ENCODE results near the gene CASP9. TPM values are rescaled to one million over a fixed set of nuclear protein-coding genes. Genes with fewer than 3 reads are reported as not detected.

Gene CASP9
- total and polyA plus RNA-seq, 3 experiments from 2014 or later, result 9.2 to 9.8 (median 9.6) TPM

DNA sequence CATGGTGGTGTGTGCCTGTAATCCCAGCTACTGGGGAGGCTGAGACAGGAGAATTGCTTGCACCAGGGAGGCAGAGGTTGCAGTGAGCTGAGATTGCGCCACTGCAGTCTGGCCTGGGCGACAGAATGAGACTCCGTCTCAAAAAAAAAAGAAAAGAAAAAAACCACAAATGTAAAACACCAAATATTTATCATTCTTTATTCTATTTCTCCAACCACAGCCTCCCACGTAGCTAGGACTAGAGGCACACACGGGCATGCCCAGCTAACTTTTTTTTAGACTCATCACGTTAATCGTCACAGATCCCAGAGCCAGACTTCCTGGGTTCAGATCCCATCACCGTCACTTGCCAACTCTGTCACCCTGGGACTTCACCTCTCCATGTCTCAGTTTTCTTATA lies 16.2 kb upstream of the CASP9 start:
- no peak overlapping the region for H3K4me3 Mint-ChIP-seq
- Histone ChIP-seq H3K4me3 (ENCODE audit: low read length) (no peak overlapping the region), H3K9me3 (ENCODE audit: low read length) (no peaks in the 10 kb centered on the region), H3K4me1 (ENCODE audit: insufficient read depth, low read length) (no peaks in the 10 kb centered on the region), H3K27me3 (ENCODE audit: insufficient read depth, low read length, poor library complexity, severe bottlenecking) (no peaks in the 10 kb centered on the region), H3K36me3 (ENCODE audit: insufficient read depth, low read length) (peaks cover 9% of the 10 kb centered on the region), H3K27ac (ENCODE audit: low read depth, low read length) (no peak overlapping the region)
- H3K9me3 Mint-ChIP-seq, result no peaks in the 10 kb centered on the region
- peaks cover 0 to 7% (median 4%) of the 10 kb centered on the region in 3 donors for H3K4me1 Mint-ChIP-seq
- no peaks in the 10 kb centered on the region for H3K27me3 Mint-ChIP-seq
- H3K36me3 Mint-ChIP-seq, result peaks cover 13 to 73% (median 27%) of the 10 kb centered on the region in 3 donors
- peak overlapping the region in 1 of 8 donors; percentile 43 for H3K27ac Mint-ChIP-seq
- DNase-seq, result no peak
- POLR2A ChIA-PET, result no interaction called here
- CTCF ChIA-PET, result no interaction called here

- Mint-ChIP-seq H3K36me3 (peaks cover 8 to 70% (median 22%) of the 10 kb centered on the region in 3 donors), H3K9me3 (no peaks in the 10 kb centered on the region), H3K27me3 (no peaks in the 10 kb centered on the region), H3K27ac (peak overlapping the region in 2 of 8 donors; percentile 47 to 85), H3K4me1 (peaks cover 0 to 7% (median 4%) of the 10 kb centered on the region in 3 donors), H3K4me3 (no peak overlapping the region)
- no peak overlapping the region for H3K4me3 ChIP-seq (ENCODE audit: low read length)
- H3K27me3 ChIP-seq (ENCODE audit: insufficient read depth, low read length, poor library complexity, severe bottlenecking), result no peaks in the 10 kb centered on the region
- H3K4me1 ChIP-seq (ENCODE audit: insufficient read depth, low read length), result no peaks in the 10 kb centered on the region
- H3K9me3 ChIP-seq (ENCODE audit: low read length), result no peaks in the 10 kb centered on the region
- ChIA-PET CTCF (no interaction called here), POLR2A (no interaction called here)
- H3K27ac ChIP-seq (ENCODE audit: low read depth, low read length), result no peak overlapping the region
- peaks cover 8% of the 10 kb centered on the region for H3K36me3 ChIP-seq (ENCODE audit: insufficient read depth, low read length)
- DNase-seq, result no peak
Observed at GRCh38 chr1:15538771-15539170, 14.8 kb upstream of the CASP9 start.

DNA sequence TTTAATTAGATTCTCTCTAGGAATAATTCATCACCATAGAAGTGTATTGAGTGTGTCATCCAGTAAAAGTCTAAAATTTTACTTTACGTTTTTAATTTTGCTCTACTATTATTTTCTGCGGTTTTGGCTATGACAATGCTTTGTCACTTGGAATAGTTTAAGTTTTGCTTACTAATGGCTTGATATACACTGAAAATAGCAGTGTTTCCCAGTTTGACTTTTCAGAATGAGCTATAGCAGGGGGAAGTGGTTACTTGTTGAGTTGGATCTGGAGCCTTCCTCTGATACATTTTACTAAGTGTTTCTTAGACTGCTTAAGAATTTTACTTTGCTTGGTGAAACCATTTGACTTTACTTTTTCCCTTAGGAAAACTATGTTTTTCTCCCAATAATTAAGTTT lies 7.7 kb upstream of the CASP9 start:
- DNase-seq, result no peak
- Mint-ChIP-seq H3K4me3 (no peak overlapping the region), H3K27me3 (no peaks in the 10 kb centered on the region), H3K36me3 (peaks cover 4 to 46% (median 12%) of the 10 kb centered on the region in 3 donors), H3K9me3 (no peaks in the 10 kb centered on the region), H3K27ac (peak overlapping the region in 1 of 8 donors; percentile 42), H3K4me1 (peaks cover 27 to 38% (median 34%) of the 10 kb centered on the region in 3 donors)
- Histone ChIP-seq H3K27me3 (ENCODE audit: insufficient read depth, low read length, poor library complexity, severe bottlenecking) (no peaks in the 10 kb centered on the region), H3K4me3 (ENCODE audit: low read length) (no peak overlapping the region), H3K9me3 (ENCODE audit: low read length) (no peaks in the 10 kb centered on the region), H3K27ac (ENCODE audit: low read depth, low read length) (no peak overlapping the region), H3K36me3 (ENCODE audit: insufficient read depth, low read length) (no peaks in the 10 kb centered on the region), H3K4me1 (ENCODE audit: insufficient read depth, low read length) (peaks cover 8% of the 10 kb centered on the region)
- ChIA-PET POLR2A (no interaction called here), CTCF (no interaction called here)

DNA sequence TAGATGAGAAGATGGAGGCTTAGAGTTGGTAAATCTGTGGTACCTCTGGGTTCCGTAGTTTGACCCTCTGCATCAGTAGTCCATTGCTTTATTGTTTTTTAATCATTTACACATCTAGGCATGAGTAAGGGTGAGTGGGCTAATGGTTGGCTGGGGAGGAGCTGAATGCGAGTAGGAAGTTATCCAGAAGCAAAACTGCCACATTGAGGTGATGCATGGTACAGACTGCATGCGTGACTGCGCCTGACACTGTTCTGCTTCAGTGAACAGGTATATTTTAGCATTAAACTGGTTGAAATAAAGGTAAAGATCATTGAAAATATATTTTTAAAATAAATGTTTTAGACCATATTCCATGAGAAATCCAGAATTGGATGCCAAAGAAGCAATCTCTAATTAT lies 7.0 kb upstream of the CASP9 start:
- ChIA-PET POLR2A (no interaction called here), CTCF (no interaction called here)
- no peak for DNase-seq
- H3K9me3 Mint-ChIP-seq, result no peaks in the 10 kb centered on the region
- Histone ChIP-seq H3K9me3 (ENCODE audit: low read length) (no peaks in the 10 kb centered on the region), H3K4me3 (ENCODE audit: low read length) (no peak overlapping the region), H3K27ac (ENCODE audit: low read depth, low read length) (no peak overlapping the region), H3K36me3 (ENCODE audit: insufficient read depth, low read length) (no peaks in the 10 kb centered on the region), H3K27me3 (ENCODE audit: insufficient read depth, low read length, poor library complexity, severe bottlenecking) (no peaks in the 10 kb centered on the region), H3K4me1 (ENCODE audit: insufficient read depth, low read length) (peaks cover 12% of the 10 kb centered on the region)
- no peaks in the 10 kb centered on the region for H3K27me3 Mint-ChIP-seq
- no peak overlapping the region for H3K27ac Mint-ChIP-seq
- H3K4me1 Mint-ChIP-seq, result peaks cover 33 to 44% (median 40%) of the 10 kb centered on the region in 3 donors
- peaks cover 0 to 41% (median 7%) of the 10 kb centered on the region in 3 donors for H3K36me3 Mint-ChIP-seq
- no peak overlapping the region for H3K4me3 Mint-ChIP-seq

DNA sequence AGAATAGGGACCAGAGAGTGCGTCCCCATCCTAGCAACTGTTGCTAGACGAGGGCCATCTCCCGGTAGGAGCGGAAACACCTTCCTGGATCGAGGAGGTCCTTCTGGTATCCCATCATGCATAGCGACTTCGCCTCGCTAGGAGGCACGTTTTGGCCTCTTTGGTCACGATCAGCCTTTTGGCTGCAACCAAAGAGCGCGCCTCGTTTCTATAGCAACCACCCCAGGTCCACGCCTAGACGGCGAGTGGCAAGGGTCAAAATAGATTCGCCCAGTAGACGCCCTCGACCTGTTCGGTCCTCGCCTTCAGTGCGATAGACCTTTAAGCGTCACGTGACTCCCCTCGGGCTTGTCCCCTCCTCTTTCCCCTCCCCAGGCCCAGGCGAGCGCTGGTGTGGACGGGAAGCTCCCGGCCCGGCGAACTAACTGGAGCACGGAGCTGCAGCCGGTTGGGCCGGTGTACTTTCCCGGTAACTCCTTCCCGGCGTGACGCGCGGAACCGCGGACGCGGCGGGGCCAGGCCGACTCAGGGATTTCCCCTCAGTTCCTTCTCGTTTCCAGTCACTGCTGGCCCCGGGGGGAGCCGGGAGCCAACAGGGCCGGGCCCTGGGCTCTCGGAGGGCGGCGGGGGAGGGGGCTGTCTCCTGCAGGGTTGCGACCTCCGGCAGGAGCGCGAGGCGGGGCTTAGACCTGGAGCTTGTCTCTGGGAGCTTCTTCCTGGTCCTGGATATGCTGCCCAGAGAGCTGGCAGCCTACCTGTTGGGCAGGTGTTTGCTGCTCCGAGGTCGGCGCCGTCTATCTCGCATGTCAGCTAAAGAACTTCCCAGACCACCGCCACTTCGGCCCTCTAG lies 2.7 kb upstream of the CASP9 start, which contains the start of gene DNAJC16:
Gene DNAJC16, plus strand, starts transcription at position 359 of the 850 bp plus-strand sequence. CDS start 2,258 bp downstream, outside the sequence.
- H3K36me3 Mint-ChIP-seq, result peaks cover 0 to 18% (median 4%) of the 10 kb centered on the region in 3 donors
- Histone ChIP-seq H3K27me3 (ENCODE audit: insufficient read depth, low read length, poor library complexity, severe bottlenecking) (no peaks in the 10 kb centered on the region), H3K27ac (ENCODE audit: low read depth, low read length) (peak within 1 kb of the TSS; percentile 90), H3K4me3 (ENCODE audit: low read length) (peak within 1 kb of the TSS; percentile 71), H3K36me3 (ENCODE audit: insufficient read depth, low read length) (no peaks in the 10 kb centered on the region), H3K4me1 (ENCODE audit: insufficient read depth, low read length) (peaks cover 21% of the 10 kb centered on the region), H3K9me3 (ENCODE audit: low read length) (no peaks in the 10 kb centered on the region)
- peaks cover 49 to 66% (median 62%) of the 10 kb centered on the region in 3 donors for H3K4me1 Mint-ChIP-seq
- H3K4me3 Mint-ChIP-seq, result peak within 1 kb of the TSS; percentile 79 to 98 (median 88)
- DNase-seq, result peak; percentile 88 to 99 (median 97)
- no peaks in the 10 kb centered on the region for H3K27me3 Mint-ChIP-seq
- ChIA-PET POLR2A (interaction anchor here (0.6 to 1.5 kb wide), 4 partner anchors 17 to 93 kb away, joined by 3 to 5 read pairs (median 4); partner anchors contain the start of gene DDI2), CTCF (interaction anchor here (0.7 to 0.8 kb wide), 2 partner anchors 9 to 774 kb away, joined by 3 read pairs; no protein-coding TSS in a partner anchor)
- H3K27ac Mint-ChIP-seq, result peak within 1 kb of the TSS; percentile 92 to 100 (median 100)
- no peaks in the 10 kb centered on the region for H3K9me3 Mint-ChIP-seq

DNA sequence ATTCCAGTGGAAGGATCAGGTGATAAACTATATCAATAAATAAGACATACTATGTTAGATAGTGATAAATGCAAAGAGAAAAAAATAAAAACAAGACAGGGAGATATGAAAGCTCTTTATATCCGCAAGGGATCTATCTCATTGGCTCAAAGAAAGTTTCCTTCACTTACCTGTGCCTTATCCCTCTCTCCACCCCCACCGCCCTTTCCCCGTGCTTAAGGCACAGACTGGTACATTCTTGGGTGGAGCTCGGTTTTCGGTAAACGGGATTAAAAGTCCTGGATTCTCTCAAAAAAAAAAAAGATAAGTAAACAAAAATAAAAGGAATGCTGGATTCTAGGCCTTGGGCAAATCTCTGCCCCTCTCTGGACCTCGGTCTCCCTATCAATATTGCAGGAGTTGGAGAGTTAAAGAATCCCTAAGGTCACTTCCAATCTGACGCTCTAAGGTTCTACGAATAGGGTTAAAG lies 2.0 kb upstream of the CASP9 start:
- CTCF ChIA-PET, result no interaction called here
- Histone ChIP-seq H3K27ac (ENCODE audit: low read depth, low read length) (peak overlapping the region; percentile 90), H3K9me3 (ENCODE audit: low read length) (no peaks in the 10 kb centered on the region), H3K36me3 (ENCODE audit: insufficient read depth, low read length) (no peaks in the 10 kb centered on the region), H3K27me3 (ENCODE audit: insufficient read depth, low read length, poor library complexity, severe bottlenecking) (no peaks in the 10 kb centered on the region), H3K4me3 (ENCODE audit: low read length) (peak overlapping the region; percentile 71), H3K4me1 (ENCODE audit: insufficient read depth, low read length) (peaks cover 21% of the 10 kb centered on the region)
- Mint-ChIP-seq H3K9me3 (no peaks in the 10 kb centered on the region), H3K27me3 (no peaks in the 10 kb centered on the region), H3K27ac (peak overlapping the region; percentile 92 to 100 (median 100)), H3K4me1 (peaks cover 50 to 63% (median 61%) of the 10 kb centered on the region in 3 donors), H3K4me3 (peak overlapping the region; percentile 79 to 98 (median 88)), H3K36me3 (peaks cover 0 to 14% (median 4%) of the 10 kb centered on the region in 3 donors)
- DNase-seq, result no peak
- POLR2A ChIA-PET, result interaction anchor here (1.4 kb wide), 1 partner anchor 92 kb away, joined by 5 read pairs; the partner anchor contains the start of gene DDI2

- H3K9me3 ChIP-seq (ENCODE audit: low read length), result no peaks in the 10 kb centered on the region
- H3K4me3 ChIP-seq (ENCODE audit: low read length), result peak overlapping the region; percentile 71
- no peaks in the 10 kb centered on the region for H3K36me3 ChIP-seq (ENCODE audit: insufficient read depth, low read length)
- Mint-ChIP-seq H3K9me3 (no peaks in the 10 kb centered on the region), H3K36me3 (peaks cover 0 to 7% (median 2%) of the 10 kb centered on the region in 3 donors), H3K27me3 (no peaks in the 10 kb centered on the region), H3K4me1 (peaks cover 49 to 60% (median 57%) of the 10 kb centered on the region in 3 donors), H3K4me3 (peak overlapping the region; percentile 79 to 98 (median 88)), H3K27ac (peak overlapping the region; percentile 92 to 100 (median 100))
- ChIA-PET POLR2A (no interaction called here), CTCF (no interaction called here)
- peak in 1 of 5 donors; percentile 99 for DNase-seq
- H3K27me3 ChIP-seq (ENCODE audit: insufficient read depth, low read length, poor library complexity, severe bottlenecking), result no peaks in the 10 kb centered on the region
- H3K27ac ChIP-seq (ENCODE audit: low read depth, low read length), result peak overlapping the region; percentile 90
- H3K4me1 ChIP-seq (ENCODE audit: insufficient read depth, low read length), result peaks cover 21% of the 10 kb centered on the region
Observed at GRCh38 chr1:15525050-15526020, 1.3 kb upstream of the CASP9 start.

All from CD8-positive, alpha-beta memory T cell (primary cell).